HG03460 (cell line): Measurements from ENCODE around the gene CTSW.

Experiments used
- ATAC-seq: cut with Tn5 transposase; IDR thresholded peaks from one replicate; pipeline ENCODE4 v1.9.1; 2021; ENCODE audit not compliant: unreplicated experiment

Gene CTSW

DNA sequence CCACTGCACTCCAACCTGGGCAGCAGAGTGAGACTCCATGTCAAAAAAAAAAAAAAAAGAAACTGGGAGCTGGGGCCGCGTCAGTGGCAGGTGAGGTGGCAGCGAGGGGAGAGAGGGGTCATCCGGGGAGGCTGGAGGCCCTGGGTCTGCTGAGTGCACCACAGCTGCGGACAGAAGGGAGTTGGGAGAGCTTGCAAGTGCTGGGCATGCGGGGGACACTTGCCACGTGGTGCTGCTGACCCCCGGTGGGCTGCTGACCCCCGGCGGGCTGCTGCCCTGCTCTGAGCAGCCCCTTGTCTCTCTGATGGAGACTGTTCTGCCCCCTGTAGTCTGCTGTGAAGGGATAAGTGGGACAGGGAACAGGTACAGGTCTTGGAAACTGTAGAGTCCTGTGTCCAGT is 42.2 kb downstream of the CTSW start:
- ATAC-seq: no peak

DNA sequence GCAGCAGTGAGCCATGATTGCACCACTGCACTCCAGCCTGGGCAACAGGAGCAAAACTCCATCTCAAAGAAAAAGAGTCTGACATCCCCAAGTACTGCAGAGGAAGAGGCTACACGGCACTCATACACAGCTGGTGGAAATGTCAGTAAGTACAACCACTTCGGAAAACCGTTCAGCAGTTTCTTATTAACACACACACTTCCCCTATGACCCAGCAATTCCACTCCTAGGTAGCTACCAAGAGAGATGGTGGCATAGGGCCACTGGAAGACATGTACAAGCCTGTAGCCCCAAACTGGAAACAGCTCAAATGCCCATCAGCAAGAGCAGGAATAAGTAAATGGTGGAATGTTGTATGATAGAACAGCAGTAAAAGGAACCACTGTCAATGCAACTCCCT is 42.9 kb downstream of the CTSW start:
- no peak for ATAC-seq

DNA sequence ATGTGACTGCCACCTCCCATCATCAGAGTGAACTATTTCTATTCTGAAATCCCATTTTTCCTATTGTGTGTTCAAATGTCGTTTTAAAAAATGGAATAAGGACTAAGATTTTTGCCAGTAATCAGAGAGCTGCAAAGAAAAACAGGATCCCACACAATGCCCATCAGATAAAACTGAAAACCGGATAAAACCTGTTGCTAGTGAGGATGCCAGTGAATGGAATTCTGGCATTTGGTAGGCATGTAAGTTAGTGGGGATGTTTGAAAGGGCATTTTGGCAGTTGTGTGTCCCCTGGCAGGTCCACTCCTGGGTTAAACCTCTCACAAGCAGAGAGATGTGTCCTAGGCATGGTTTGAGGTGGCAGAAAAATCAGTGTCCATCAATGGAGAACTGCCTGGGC is 45.8 kb downstream of the CTSW start:
- ATAC-seq: no peak

- ATAC-seq: peak; percentile 63
Observed at GRCh38 chr11:65927904-65928397, 48.3 kb downstream of the CTSW start.

GRCh38 chr11:65928667-65929066 is 49.0 kb downstream of the CTSW start:
- no peak for ATAC-seq

- ATAC-seq: no peak
Observed at GRCh38 chr11:65931773-65932557, 52.3 kb downstream of the CTSW start.

- no peak for ATAC-seq
Observed at GRCh38 chr11:65932558-65932919, 52.9 kb downstream of the CTSW start.
